Suppressor macrophage (primary cell): ENCODE data around the gene CCER1.

Source experiments
- DNase-seq, 4 experiments: peaks; one replicate each; pipeline ENCODE4 v3.0.0-alpha.2; 2020 to 2022

CCER1 gene

DNA sequence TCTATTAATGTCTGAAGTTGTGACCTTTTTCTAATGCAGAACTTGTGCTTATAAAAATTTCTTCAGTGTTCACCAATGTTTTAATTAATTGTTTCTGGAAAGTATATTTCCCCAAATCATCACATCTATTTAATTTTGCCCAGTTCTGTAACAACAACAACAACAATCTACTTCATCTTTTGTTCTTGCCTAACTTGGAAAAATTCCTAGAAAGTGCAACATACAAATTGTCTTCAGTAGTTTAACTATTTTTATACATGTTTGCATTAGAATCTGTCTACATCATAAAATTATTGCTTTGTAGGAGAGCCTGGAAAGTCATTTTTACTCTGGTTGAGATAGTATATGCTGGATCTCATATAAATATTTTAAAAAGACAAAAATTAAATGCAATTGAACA, 38.5 kb downstream of the CCER1 start:
- no peak for DNase-seq

DNA sequence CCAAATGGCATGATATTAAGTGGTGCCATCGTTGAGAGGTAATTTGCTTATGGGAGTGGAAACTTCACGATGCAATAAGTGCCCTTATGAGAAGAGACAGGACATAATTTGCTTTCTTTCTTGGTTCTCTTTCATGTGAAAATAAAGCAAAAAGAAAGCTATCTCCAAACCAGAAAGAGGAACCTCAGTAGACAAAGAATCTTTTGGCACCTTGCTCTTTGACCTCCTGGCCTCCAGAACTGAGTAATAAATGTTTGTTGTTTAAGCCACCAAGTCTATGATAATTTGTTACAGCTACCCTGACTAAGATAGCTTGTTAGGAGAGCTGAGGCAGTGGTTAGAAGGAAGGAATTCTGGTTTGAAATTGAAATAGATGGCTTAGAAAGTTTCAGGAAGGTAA, 39.6 kb downstream of the CCER1 start:
- DNase-seq, result no peak

DNA sequence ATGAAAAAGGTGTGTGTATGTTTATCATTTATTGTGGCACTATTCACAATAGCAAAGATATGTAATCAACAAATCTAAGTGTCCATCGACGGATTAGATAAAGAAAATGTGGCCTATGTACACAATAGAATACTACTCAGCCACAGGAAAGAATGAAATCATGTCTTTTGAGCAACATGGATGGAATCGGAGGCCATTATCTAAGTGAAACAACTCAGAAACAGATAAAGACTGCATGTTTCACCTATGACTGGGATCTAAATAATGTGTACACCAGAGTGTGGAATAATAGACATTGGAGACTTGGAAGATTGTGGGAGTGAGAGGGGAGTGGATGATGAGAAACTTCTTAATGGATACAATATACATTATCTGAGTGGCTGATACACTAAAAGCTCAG, 44.0 kb downstream of the CCER1 start:
- DNase-seq, result no peak

DNA sequence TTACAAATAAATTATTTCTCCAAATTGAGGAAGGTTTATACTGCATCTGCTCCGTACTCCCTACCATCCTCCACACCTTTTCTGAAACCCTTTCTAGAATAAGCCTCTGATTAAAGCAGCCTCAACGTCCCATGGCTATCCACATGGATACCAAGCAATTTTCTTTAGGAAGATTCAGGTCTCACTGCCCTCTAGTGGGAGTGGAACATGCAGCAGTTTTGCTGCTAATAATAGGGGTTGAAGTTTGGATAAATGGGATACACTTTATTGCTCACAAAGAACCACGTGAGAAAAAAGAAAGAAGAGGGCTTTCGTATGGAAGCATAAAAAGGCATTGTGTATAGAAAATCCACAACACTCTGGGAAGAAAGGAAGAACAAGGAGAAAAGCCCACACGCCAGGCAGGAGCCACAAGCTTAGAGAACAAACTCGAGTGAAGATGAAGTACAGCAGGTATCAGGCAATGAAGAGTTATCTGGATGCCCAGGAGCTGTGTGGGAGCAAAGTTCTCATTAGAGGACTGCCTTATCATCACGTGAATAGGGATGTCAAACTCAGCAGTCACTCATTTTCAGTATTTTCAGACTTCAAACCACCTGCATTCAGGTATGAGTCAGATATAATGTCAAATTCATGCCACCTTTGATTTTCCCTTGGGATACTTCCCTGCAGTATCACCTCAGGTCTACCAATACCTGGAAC, 45.8 kb downstream of the CCER1 start:
- DNase-seq, result peak; percentile 9 to 34 (median 16)

DNA sequence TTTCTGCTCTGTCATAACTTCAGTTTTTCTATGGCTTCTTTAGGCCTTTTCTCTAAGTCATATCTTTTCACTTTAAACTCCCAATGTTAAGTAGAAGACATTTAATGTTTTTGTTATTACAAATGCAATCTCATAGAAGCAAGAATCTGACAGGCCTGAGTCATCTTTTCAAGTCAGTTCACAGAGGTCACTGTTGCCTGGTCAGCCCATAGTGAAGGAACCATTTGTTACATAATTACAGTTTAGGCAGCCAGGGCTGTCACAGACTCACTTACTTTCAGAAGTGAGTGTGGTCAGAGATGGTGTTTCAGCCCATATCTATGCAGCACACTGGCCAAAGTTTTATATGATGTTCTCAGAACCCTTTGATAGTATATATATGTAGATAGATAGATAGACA, 46.5 kb downstream of the CCER1 start:
- DNase-seq, result peak in 1 of 4 experiments; percentile 0

DNA sequence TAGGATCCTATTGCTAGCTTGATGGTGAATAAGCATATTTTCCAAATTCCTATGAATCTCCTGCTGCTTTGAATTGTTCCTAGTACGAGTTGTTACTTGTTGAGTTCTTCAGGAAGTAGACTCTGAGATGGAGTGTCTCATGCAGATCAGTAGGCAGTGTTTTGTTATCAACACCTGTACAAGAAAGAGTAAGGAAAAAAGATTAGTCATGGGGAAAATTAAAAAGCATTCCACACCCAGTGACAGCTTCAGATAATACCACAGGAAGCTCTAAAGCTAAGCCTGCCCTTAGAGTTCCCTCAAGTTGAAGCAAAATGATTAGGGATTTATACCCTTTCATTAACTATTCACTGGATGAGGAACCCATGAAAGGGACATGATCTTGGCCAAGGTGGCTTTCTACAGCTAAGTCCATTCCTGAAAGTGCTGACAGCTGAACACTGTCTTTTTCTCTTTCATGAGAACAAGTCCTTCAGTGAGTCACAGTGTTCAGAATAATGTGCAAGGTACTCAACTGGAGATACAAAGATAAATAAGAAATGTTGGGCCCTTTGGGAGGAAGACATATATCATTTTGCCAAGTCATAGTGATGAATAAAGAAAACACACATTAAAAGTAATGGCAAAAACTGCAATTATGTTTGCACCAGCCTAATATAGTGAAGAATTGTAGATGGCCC, 49.1 kb downstream of the CCER1 start:
- no peak for DNase-seq

DNA sequence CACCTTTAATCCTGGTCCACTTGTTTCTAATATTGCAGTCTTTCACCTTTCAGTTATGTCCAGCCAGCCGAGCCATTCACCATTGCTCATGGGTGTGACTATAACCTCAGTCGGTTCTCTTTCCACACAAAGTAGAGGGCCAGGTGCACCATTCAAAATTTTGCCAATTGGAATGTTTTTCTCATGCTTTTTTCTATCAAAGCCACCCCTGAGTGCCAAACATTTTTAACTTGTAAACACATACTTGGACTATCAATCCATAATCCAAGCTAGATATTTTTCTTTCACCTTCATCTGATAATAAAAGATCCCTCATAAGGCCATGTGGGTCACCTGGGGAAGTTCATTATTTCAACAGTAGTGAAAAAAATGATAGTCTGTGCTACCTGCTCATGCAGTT, 52.4 kb downstream of the CCER1 start:
- no peak for DNase-seq
